Duodenal mucosa (tissue), 2 donors: ENCODE measurements around the gene TSPAN11.

Source experiments
- H3K27ac ChIP-seq: one replicate; pipeline ENCODE4 v1.7.0; 2013; ENCODE audit warnings: low read depth, low read length
- H3K27me3 ChIP-seq, 2 donors: one replicate each; pipeline ENCODE4 v1.7.0; 2013; ENCODE audit warnings: low read length in 2 of 2, control low read depth in 1 of 2; ENCODE audit not compliant: insufficient read depth in 2 of 2, control insufficient read depth in 1 of 2
- H3K36me3 ChIP-seq, 2 donors: one replicate each; pipeline ENCODE4 v1.7.0; 2013; ENCODE audit warnings: low read length in 2 of 2, control low read depth in 1 of 2; ENCODE audit not compliant: insufficient read depth in 2 of 2, control insufficient read depth in 1 of 2
- H3K4me1 ChIP-seq, 2 donors: one replicate each; pipeline ENCODE4 v1.7.0; 2013; ENCODE audit warnings: low read length in 2 of 2, control low read depth in 1 of 2; ENCODE audit not compliant: insufficient read depth in 2 of 2, control insufficient read depth in 1 of 2
- H3K4me3 ChIP-seq, 2 donors: one replicate each; pipeline ENCODE4 v1.7.0; 2013; ENCODE audit warnings: low read length in 2 of 2, low read depth in 1 of 2
- H3K9ac ChIP-seq, 2 donors: one replicate each; pipeline ENCODE4 v1.7.0; 2013; ENCODE audit warnings: low read length in 2 of 2, low read depth in 1 of 2
- H3K9me3 ChIP-seq, 2 donors: one replicate each; pipeline ENCODE4 v1.7.0; 2013; ENCODE audit warnings: low read length in 2 of 2, control low read depth in 1 of 2; ENCODE audit not compliant: control insufficient read depth in 1 of 2

The TSPAN11 gene

DNA sequence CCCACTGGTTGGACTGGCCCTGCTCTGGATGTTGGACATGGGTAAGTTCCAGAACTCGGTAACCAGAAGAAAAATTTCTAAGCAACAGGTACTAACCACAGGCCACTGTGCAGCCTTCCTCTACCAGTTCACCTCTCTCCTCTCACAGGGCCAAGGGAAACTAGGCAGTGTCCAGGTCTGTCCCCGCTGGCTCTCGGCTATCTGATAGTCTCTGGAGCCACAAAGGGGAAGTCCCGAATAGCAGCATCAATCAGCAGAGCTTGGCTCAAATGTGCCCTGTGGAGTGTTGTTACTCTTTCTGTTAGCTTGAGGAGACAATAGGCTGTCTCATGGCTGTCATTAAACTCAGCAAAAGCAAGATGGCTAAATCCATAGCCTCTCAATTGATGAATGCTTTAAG lies 73.2 kb downstream of the TSPAN11 start:
- Histone ChIP-seq H3K27ac (no peak overlapping the region), H3K36me3 (no peaks in the 10 kb centered on the region), H3K9me3 (no peaks in the 10 kb centered on the region), H3K4me3 (no peak overlapping the region), H3K4me1 (no peaks in the 10 kb centered on the region), H3K9ac (no peak overlapping the region), H3K27me3 (no peaks in the 10 kb centered on the region)

DNA sequence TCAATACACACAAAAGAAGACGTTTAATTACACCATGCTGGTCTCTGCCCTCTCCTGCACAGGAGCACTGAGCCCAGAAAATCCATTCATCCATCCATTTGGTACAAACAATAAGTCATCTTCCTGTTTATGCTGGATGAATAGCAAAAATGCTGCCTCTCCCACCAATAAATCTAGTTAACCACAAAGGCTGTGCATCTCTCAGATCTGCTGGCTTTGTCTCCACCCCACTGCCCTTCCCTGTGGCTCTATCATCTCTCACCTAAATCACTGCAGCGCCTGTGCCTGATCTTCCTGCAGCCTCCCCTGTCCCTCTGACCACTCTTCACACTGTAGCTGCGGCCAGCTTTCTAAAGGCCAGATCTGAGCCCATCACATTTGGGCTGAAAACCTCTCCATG lies 74.2 kb downstream of the TSPAN11 start:
- no peaks in the 10 kb centered on the region for H3K27me3 ChIP-seq
- H3K27ac ChIP-seq, result no peak overlapping the region
- H3K9me3 ChIP-seq, result no peaks in the 10 kb centered on the region
- no peaks in the 10 kb centered on the region for H3K36me3 ChIP-seq
- H3K9ac ChIP-seq, result no peak overlapping the region
- no peaks in the 10 kb centered on the region for H3K4me1 ChIP-seq
- H3K4me3 ChIP-seq, result no peak overlapping the region

DNA sequence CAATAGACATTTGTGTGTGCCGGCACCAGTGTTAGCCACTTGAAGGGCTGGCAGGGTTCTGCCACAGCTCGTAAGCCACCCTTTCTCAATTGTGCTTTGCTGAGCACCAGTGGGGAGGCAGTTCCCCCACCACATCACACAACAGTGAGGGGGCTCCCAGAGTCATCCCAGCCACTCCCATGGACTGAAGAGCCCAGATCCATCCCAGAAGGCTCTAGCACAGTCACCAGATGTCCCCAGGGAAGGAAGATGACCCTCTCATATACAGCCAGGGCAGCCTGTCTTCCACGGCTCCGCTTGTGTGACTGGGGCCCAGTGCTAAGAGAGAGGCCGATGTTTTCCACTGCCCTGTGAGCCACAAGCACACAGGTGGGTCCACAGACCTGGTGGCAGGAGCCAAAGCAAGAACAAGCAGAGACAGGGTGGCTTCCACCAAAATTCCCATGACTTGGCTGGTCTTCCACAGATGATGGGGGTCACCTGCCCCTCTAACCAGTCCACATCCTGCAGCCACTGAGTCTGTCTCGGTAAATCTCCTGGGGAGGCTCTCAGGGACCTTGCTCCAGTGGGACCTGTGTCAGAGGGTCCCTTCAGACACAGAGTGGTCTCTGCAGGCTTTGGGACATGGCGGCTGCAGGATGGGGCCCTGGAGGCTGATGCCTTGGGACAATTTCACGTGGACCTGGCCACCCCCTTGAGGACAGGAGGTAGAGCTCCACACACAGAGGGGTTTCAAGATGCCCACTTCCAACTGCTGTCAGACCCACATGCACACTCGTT lies 75.2 kb downstream of the TSPAN11 start:
- Histone ChIP-seq H3K4me1 (no peaks in the 10 kb centered on the region), H3K36me3 (no peaks in the 10 kb centered on the region), H3K4me3 (no peak overlapping the region), H3K27me3 (no peaks in the 10 kb centered on the region), H3K9ac (no peak overlapping the region), H3K27ac (no peak overlapping the region), H3K9me3 (no peaks in the 10 kb centered on the region)

DNA sequence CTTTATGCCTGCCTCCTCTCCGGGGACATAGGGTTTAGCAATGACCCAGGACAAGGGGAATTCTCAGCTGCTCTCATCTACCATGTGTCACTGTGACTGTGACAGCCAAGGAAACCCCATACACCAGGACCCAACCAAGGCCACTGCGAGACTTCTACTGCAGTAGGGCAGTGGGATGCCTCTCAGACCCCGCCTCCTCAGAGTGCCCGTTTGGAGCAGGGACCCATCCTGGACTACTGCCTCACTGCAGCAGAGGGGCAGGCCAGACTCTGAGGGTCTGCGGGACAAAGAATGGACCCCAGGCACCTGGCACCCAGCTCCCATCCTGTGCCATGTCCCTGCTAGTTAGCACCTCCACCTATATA lies 75.8 kb downstream of the TSPAN11 start:
- Histone ChIP-seq H3K4me3 (no peak overlapping the region), H3K27ac (no peak overlapping the region), H3K9ac (no peak overlapping the region), H3K4me1 (no peaks in the 10 kb centered on the region), H3K36me3 (no peaks in the 10 kb centered on the region), H3K27me3 (no peaks in the 10 kb centered on the region), H3K9me3 (no peaks in the 10 kb centered on the region)

DNA sequence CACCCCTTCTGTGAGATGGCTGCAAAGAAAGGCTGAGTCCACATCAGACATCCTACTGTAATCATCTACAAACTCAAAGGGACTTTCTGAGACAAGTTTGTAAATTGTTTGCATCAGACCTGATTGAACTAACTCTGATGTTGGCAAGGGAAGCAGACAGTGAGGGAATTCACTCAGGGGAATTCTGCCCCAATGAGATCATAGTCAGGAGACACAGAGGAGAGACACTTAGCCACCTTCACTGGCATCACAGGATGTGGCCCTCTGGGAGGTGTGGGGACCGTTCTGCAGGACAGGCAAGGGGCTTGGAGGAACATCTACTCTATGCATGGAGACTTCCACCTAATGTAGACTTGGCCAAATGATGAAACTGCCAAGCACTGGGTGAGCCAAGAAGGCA lies 76.5 kb downstream of the TSPAN11 start:
- Histone ChIP-seq H3K4me1 (no peaks in the 10 kb centered on the region), H3K9me3 (no peaks in the 10 kb centered on the region), H3K36me3 (no peaks in the 10 kb centered on the region), H3K4me3 (no peak overlapping the region), H3K9ac (no peak overlapping the region), H3K27me3 (no peaks in the 10 kb centered on the region), H3K27ac (no peak overlapping the region)

DNA sequence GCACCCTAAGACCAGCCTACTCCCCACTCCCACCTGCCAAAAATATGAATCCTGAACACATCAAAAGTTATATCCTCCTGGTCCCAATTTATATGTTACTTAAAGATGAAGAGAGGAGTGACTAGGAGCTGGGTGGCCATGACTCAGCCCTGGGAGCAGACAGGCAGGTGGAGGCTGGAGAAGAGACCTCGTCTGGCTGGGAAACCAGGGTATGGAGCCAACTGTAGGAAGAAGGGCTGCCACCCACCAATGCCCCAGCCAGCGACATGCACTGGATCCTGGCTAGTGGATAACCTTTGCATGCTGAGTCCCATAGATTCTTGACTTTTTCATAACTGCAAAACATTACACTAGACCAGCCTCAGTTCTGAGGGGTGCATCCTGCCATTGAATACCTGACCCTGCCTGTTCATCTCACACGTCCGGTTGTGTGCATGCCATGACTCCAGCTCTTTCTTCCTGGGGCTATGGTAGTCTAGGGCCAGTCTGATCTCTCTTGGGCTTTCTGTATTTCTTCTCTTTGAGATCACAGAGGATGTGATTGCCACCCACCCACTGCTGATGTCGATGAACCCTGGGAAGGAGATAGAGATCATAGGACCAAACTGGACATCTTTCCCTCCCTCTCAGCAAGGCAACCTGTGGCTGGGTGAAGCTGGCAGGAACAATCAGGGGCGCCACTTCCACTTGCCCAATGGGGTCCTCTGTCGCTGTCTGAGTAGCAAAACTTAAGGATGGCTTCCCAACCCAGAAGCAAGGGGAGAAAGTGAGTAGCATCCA lies 77.5 kb downstream of the TSPAN11 start:
- Histone ChIP-seq H3K36me3 (no peaks in the 10 kb centered on the region), H3K27me3 (no peaks in the 10 kb centered on the region), H3K9me3 (no peaks in the 10 kb centered on the region), H3K9ac (no peak overlapping the region), H3K4me1 (no peaks in the 10 kb centered on the region), H3K27ac (no peak overlapping the region), H3K4me3 (no peak overlapping the region)

DNA sequence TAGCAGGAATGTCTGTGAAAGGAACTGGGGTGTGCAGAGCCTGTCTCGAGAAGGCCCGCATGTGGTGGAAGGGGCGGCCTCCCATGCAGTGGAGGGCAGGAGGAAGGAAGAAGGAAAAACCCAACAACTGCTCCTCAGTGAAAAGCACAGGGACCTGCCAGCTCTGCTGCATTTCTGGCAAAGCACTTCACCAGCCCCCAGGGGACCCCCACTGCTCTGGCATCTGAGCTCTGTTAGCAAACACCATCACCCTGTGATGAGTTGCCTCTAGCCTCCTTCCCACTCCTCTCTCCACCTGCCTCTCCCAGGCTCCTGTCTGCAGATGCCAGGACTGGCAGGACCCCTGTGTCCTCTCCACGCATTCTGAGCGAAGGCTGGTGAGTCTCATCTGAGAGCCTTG lies 78.1 kb downstream of the TSPAN11 start:
- Histone ChIP-seq H3K4me1 (no peaks in the 10 kb centered on the region), H3K9me3 (no peaks in the 10 kb centered on the region), H3K4me3 (no peak overlapping the region), H3K27ac (no peak overlapping the region), H3K27me3 (no peaks in the 10 kb centered on the region), H3K36me3 (no peaks in the 10 kb centered on the region), H3K9ac (no peak overlapping the region)

DNA sequence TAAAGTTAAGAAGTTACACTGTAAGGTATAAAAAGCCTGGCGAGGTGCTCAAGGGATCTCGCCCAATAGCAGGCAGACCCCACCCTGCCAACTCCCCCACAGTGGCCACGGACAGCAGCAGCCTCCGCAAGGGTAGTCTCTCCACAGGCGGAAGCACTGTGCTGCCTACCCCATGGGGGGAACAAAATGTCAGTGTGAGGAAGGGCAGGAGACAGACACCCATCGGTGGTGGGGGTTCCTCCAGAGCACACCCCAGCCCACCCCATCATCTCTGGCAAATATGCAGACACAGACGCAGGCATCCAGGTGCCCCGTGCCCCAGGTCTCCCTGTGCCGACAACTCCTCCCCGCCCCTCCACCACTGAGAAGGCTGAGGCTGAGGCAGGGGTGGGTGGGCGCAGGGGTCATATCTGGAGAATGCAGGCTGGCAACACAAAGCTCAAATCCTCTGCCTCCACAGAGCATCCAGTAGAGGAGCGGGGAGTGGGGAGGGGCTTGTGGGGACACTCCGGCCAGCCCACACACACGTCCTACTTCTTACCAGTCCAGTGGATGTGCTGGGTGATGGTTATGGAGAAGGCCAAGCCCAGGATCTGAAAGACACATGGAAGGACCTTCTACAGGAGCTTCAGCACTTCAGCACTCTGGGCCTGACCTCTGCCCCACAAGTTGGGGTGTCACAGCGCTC lies 78.9 kb downstream of the TSPAN11 start:
- H3K9me3 ChIP-seq, result no peaks in the 10 kb centered on the region
- no peaks in the 10 kb centered on the region for H3K4me1 ChIP-seq
- no peak overlapping the region for H3K4me3 ChIP-seq
- no peak overlapping the region for H3K9ac ChIP-seq
- no peaks in the 10 kb centered on the region for H3K36me3 ChIP-seq
- no peaks in the 10 kb centered on the region for H3K27me3 ChIP-seq
- no peak overlapping the region for H3K27ac ChIP-seq

DNA sequence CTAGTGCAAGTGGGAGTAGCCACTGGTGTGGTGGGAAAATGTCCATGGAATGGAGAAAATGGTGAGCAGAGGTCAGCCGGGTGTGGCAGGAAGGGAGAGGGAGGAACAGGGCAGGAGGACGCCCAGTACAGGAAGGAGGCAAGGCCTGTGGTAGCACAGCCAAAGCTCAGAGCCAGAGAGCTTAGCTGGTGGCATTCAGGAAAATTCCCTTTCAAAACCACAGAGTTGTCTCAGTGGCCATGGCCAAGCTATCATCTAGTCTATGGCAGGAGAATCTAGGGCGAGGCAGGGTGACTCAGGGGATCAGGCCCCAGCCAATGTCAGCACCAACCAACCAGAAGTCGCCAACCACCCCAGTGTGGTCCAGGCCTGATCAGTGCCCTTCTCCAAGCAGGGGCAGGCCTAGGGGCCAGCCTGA lies 79.4 kb downstream of the TSPAN11 start:
- no peaks in the 10 kb centered on the region for H3K27me3 ChIP-seq
- no peaks in the 10 kb centered on the region for H3K9me3 ChIP-seq
- no peak overlapping the region for H3K9ac ChIP-seq
- no peaks in the 10 kb centered on the region for H3K36me3 ChIP-seq
- no peak overlapping the region for H3K27ac ChIP-seq
- no peaks in the 10 kb centered on the region for H3K4me1 ChIP-seq
- H3K4me3 ChIP-seq, result no peak overlapping the region

DNA sequence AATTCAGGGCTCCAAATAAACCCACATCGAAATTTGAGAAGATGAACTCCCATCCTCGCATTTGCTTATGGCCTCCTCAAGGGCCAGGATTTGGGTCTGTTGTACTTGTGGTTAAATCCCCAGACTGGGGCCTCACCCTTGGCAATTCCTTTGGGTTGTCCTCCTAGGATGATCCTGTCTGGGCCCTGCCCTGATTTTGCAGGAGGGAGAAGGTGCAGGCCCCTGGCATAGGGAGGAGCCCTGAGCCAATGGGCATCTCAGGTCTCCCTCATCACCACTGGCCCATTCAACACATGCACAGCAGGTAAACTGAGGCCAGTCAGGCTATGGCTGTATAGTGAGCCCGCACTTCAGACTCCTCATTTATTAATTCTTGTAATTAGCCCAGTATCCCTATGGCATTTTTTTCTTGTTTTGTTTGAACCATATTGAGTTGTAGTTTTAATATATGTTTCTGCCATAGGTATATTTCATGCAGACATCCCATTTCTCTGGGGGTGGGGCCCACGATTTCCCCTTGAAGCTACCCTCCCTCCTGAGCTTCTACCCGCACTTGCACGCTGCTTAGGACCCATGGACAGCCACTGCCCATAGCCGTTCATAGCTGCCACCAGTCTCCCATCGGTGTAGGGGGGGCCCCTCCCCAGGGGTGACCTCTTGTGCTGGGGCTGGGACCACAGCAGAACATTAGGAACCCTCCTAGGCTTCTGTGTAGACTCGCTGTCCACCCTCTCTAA lies 80.0 kb downstream of the TSPAN11 start:
- H3K27me3 ChIP-seq, result no peaks in the 10 kb centered on the region
- H3K9ac ChIP-seq, result no peak overlapping the region
- no peaks in the 10 kb centered on the region for H3K9me3 ChIP-seq
- no peaks in the 10 kb centered on the region for H3K36me3 ChIP-seq
- H3K27ac ChIP-seq, result no peak overlapping the region
- H3K4me3 ChIP-seq, result no peak overlapping the region
- no peaks in the 10 kb centered on the region for H3K4me1 ChIP-seq
